K562 (cell line): ENCODE data around the gene POLR3E.

ENCODE experiments used
- CAMTA2 ChIP-seq: fragments of 250-450 bp; sonication (Bioruptor Pico); conservative IDR thresholded peaks from 2 replicates; pipeline ENCODE4 v1.5.1; 2022
- CREB1 ChIP-seq, 2 experiments: sonication (generic) in 1 of 2; formaldehyde crosslinking in 1 of 2; IDR thresholded peaks; 2 replicates each; pipeline versions ENCODE4 v1.6.1 to v1.8.0; 2012 to 2022; ENCODE audit warnings: inconsistent platforms in 1 of 2, mild to moderate bottlenecking in 1 of 2, missing genetic modification reagents in 1 of 2, moderate library complexity in 1 of 2
- MEF2D ChIP-seq: conservative IDR thresholded peaks from 2 replicates; pipeline ENCODE4 v1.6.1; 2016; ENCODE audit warnings: low read depth, missing genetic modification characterization, missing compliant biosample characterization
- MEIS2 ChIP-seq: fragments of 450-650 bp; IDR thresholded peaks from 2 replicates; pipeline ENCODE4 v1.6.1; 2014; ENCODE audit warnings: mild to moderate bottlenecking; ENCODE audit not compliant: partially characterized antibody
- POLR2A ChIP-seq: fragments of 450-650 bp; conservative IDR thresholded peaks from 2 replicates; pipeline ENCODE4 v1.6.1; 2016
- ZNF24 ChIP-seq: fragments of 450-650 bp; IDR thresholded peaks from 2 replicates; pipeline ENCODE4 v1.6.1; 2016
- TF ChIP-seq, protein P1 (sequence below): sonication (generic); formaldehyde crosslinking; IDR thresholded peaks from 2 replicates; pipeline ENCODE4 v1.8.1; 2022; ENCODE audit warnings: missing genetic modification reagents
- TF ChIP-seq, protein P2 (sequence below), 3 experiments: IDR thresholded peaks in 2 of 3; conservative IDR thresholded peaks in 1 of 3; 2 replicates each; pipeline ENCODE4 v1.5.1; 2011 to 2012; ENCODE audit warnings: low read length in 3 of 3, mild to moderate bottlenecking in 3 of 3, control low read depth in 2 of 3, improper control_type of control experiment in 1 of 3, inconsistent platforms in 1 of 3, low read depth in 1 of 3, mixed read lengths in 1 of 3, moderate library complexity in 1 of 3; ENCODE audit not compliant: insufficient read depth in 2 of 3
- TF ChIP-seq, protein P3 (sequence below): sonication (generic); formaldehyde crosslinking; IDR thresholded peaks from 2 replicates; pipeline ENCODE4 v1.5.0; 2020; ENCODE audit warnings: missing genetic modification reagents

DNA sequence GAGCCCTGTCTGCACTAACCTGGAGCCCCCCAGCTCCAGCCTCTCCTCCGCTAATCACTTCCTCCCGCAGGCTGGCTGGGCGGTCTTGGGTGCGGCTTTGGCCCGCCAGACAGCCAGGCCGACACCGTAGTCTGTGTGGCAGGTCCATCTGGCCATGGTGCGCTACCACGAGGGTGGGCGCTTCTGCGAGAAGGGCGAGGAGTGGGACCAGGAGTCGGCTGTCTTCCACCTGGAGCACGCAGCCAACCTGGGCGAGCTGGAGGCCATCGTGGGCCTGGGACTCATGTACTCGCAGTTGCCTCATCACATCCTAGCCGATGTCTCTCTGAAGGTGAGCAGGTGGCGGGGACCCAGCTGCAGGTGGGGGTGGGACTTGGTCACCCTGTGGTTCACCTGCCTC lies 30.7 kb upstream of the POLR3E start:
- TF ChIP-seq MEIS2 (no peak), POLR2A (no peak), ZNF24 (no peak), CREB1 (IDR thresholded peaks at IDR 0.05) (no peak), CREB1 (CRISPR knock-in tag; IDR thresholded peaks at IDR 0.05) (no peak), CAMTA2 (CRISPR knock-in tag) (no peak), MEF2D (tag) (no peak)
- TF ChIP-seq, protein P1, sequence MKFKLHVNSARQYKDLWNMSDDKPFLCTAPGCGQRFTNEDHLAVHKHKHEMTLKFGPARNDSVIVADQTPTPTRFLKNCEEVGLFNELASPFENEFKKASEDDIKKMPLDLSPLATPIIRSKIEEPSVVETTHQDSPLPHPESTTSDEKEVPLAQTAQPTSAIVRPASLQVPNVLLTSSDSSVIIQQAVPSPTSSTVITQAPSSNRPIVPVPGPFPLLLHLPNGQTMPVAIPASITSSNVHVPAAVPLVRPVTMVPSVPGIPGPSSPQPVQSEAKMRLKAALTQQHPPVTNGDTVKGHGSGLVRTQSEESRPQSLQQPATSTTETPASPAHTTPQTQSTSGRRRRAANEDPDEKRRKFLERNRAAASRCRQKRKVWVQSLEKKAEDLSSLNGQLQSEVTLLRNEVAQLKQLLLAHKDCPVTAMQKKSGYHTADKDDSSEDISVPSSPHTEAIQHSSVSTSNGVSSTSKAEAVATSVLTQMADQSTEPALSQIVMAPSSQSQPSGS, result no peak
- TF ChIP-seq, protein P2, sequence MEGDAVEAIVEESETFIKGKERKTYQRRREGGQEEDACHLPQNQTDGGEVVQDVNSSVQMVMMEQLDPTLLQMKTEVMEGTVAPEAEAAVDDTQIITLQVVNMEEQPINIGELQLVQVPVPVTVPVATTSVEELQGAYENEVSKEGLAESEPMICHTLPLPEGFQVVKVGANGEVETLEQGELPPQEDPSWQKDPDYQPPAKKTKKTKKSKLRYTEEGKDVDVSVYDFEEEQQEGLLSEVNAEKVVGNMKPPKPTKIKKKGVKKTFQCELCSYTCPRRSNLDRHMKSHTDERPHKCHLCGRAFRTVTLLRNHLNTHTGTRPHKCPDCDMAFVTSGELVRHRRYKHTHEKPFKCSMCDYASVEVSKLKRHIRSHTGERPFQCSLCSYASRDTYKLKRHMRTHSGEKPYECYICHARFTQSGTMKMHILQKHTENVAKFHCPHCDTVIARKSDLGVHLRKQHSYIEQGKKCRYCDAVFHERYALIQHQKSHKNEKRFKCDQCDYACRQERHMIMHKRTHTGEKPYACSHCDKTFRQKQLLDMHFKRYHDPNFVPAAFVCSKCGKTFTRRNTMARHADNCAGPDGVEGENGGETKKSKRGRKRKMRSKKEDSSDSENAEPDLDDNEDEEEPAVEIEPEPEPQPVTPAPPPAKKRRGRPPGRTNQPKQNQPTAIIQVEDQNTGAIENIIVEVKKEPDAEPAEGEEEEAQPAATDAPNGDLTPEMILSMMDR (IDR thresholded peaks at IDR 0.05 in 2 of 3, conservative IDR thresholded peaks at IDR 0.05 in 1 of 3; ENCODE audit: insufficient read depth in 2 of 3, low read depth in 1 of 3, low read length in 3 of 3), result no peak
- TF ChIP-seq, protein P3, sequence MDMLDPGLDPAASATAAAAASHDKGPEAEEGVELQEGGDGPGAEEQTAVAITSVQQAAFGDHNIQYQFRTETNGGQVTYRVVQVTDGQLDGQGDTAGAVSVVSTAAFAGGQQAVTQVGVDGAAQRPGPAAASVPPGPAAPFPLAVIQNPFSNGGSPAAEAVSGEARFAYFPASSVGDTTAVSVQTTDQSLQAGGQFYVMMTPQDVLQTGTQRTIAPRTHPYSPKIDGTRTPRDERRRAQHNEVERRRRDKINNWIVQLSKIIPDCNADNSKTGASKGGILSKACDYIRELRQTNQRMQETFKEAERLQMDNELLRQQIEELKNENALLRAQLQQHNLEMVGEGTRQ (CRISPR knock-in tag), result no peak
